ENCODE results near the gene ID1.
A peak's percentile ranks its signal among the peaks of the same experiment; 100 is the strongest.
"Not testable (repeated sequence)": the region's sequence is repeated elsewhere in the genome, so short reads cannot be mapped to it uniquely, and the experiment has no call there.

Gene ID1

DNA sequence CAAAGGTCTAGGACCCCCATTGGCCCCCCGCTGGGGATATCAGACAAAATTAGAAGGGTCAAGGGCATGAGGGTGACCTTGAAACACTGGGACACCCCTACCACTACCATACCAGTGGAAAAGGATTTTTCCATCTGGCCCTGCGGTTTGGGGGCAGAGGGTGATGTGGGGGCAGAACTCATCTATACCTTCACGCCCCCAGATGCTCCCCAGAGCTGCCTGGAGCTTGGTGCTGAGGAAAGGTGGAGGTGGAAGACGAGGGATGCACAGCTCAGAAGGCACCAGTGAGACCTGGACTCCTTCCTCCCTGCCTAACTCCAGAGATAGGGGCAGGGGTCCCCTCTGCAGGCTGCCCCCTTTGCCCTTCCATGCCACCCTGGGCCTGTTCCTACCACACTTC is 33.7 kb downstream of the ID1 start:
- ATAC-seq = no peak

DNA sequence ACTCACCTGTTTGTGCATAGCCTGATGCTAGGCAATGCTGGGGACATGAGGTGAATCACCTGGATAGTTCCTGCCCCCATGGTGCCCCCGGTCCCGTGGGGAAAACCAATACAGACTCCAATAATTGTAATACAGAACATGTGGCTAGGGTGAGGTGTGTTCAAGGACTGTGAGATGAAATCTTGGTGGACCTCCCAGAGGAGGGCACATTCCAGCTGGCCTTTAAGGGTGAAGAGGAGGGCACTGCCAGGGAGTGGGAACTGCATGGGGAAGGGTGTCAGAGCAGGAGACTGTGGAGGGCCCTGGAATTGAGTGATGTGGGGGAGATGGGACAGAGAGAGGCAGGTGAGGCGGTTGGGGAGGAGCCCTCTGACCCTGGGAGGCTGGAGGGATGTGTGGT is 35.2 kb downstream of the ID1 start:
- ATAC-seq = no peak

DNA sequence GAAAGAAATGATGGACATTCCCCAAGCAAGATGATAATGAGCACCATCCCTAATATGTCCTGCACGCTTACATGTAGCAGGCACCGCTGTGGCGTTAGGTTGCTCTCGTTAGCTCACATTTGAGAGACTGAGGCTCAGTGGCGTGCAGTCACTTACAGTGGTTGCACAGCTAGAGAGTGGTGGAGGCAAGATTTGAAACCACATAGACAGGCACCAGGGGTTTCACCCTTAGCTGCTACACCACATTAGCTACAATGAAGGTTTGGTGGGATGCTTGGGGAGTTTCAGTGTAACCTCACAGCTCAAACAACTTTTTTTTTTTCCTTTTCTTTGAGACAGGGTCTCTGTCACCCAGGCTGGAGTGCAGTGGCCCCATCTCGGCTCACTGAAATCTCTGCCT is 36.3 kb downstream of the ID1 start:
- no peak for ATAC-seq

DNA sequence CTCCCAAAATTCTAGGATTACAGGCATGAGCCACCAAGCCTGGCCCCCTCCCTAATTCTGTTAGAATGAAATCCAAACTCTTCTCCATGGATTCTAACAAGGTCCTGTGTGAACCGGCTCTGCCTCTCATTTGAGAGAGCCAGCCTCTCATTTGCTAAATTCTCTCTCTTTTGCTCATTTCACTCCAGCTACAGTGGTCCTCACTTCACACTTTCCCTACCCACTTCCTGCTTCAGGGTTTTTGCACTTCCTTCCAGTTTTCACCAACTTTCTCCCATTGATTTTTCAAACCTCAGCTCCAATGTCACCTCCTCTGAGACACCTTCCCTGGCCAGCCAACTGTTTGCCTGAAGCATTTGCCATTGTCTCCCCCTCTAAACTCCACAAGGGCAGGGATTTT is 37.7 kb downstream of the ID1 start:
- no peak for ATAC-seq

DNA sequence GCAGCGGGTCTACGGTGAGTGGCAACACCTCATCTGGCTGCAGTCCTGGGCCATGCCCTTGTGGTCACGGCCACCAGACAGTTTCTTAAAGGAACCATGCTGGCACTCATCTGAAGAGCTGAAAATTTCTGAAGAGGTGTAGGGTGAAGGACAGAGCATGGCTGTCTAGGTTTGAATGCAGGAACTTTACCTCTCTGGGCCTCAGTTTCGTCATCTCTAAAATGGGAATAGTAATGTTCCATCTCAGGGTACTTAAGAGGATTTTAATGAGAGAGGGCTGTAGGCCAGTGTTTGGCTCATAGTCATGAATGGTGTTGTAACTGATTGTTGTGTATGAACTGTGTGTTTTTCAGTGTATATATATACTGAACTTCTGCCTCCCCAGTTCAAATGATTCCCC is 38.4 kb downstream of the ID1 start:
- ATAC-seq = no peak

DNA sequence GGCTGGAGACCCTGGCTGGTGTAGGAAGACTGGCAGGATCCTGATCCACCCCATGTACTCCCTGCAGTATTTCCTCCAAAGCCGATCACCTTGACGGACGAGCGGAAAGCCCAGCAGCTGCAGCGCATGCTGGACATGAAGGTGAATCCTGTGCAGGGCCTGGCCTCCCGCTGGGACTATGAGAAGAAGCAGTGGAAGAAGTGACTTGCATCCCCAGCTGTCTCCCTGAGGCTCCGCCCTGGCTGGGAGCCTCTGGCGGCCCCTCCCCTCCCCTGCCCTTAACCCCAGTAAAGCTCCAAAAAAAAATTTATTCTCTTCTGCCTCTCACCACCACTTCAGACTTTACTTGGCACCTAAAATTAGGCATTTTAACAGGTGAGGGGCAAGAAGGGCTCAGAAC is 39.6 kb downstream of the ID1 start:
- no peak for ATAC-seq

DNA sequence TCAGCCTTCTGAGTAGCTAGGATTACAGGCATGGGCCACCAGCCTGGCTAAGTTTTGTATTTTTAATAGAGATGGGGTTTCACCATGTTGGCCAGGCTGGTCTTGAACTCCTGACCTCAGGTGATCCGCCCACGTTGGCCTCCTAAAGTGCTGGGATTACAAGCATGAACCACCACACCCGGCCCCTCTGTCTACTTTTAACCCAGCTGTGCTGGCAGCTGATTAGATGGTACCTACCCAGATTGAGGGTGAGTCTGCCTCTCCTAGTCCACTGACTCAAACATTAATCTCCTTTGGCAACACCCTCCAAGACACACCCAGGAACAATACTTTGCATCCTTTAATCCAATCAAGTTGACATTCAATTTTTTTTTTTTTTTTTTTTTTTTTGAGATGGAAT is 43.0 kb downstream of the ID1 start:
- not testable (repeated sequence) for ATAC-seq

DNA sequence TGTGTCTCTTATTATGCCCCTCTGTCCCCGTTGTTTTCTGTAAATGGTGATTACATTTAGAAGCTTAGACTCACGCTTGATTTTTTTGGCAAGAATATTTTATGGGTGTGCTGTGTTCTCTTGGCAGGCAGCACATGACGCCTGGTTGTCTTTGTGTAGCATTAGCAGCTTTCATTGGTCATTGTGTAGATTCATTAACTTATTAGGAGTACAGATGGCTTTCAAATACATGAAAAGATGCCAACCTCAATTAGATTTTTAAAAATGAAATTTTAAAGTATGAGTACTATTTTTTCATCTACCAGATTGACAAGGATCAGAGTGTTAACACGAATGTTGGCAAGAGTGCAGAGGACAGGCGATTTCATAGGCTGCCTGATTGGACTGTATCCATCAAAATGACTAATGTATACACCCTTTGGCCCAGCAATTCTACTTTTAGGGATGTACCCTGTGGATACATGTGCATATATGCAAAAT is 47.9 kb downstream of the ID1 start:
- ATAC-seq = no peak

DNA sequence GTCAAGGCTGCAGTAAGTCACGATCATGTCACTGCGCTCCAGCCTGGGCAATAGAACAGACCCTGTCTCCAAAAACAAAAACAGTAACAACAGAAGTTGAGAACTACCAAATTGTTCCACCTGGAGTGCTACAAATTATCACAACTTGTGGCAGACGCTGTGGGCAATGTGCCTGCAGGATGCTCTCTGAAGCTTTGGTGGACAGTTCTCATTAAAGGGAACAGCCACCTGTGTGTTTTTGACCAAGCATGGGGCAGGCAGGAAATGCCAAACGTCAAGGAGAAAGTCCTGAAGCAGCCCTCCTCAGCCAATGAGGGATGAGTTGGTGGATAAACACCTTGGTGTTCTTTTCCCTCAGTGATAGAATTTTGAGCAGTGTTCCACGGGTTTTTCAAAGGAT is 48.5 kb downstream of the ID1 start:
- ATAC-seq = peak in 1 of 2 donors; percentile 28

DNA sequence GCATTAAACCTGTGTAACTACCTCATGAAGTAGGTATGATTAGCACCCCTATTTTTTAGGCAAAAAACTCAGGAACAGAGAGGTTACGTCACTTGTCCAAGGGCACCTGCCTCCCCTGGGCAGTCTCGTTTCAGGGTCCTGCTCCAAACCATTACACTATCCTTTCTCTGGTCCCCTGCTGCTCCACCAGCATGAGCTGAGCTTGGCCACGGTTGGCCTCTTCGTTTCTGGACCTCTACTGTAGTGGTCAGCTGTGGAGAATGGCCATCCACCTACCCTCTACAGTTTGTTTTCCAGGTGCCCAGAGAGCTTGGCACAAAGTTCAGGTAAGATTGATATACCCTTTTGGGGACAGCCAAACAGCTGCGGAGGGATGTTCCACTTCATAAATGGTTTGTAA is 49.4 kb downstream of the ID1 start:
- ATAC-seq = peak in 1 of 2 donors; percentile 12

Data from activated CD4-positive, CD25-positive, alpha-beta regulatory T cell treated with anti-CD3 and anti-CD28 coated beads, Interleukin-2, amount 50 U/mL, for 24 hours (primary cell).